ENCODE measurements around the gene TDRD10.

DNA sequence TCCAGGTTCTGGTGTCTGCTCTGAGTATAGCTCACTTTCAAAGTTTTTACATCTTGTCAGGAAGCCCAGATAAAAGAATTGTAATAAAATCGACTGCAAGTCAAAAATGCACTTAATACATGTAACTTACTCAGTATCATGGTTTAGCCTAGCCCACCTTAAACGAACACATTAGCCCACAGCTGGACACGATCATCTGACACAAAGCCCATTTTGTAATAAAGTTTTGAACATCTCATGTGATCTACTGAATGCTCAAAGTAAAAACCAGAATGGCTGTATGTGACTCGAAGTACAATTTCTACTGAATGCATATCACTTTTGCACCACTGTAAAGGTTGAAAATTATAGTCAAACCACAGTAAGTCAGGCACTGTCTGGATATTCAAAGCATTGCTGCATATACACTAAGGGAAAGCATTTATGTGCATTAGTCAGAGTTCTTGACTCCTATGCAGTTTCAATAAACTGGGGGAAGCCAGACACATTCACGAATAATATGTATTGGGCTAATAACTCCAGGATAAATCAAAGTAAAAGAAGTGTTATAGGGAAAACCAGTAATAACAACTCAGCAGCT, 12.2 kb upstream of the TDRD10 start:
- TF ChIP-seq, protein P1, sequence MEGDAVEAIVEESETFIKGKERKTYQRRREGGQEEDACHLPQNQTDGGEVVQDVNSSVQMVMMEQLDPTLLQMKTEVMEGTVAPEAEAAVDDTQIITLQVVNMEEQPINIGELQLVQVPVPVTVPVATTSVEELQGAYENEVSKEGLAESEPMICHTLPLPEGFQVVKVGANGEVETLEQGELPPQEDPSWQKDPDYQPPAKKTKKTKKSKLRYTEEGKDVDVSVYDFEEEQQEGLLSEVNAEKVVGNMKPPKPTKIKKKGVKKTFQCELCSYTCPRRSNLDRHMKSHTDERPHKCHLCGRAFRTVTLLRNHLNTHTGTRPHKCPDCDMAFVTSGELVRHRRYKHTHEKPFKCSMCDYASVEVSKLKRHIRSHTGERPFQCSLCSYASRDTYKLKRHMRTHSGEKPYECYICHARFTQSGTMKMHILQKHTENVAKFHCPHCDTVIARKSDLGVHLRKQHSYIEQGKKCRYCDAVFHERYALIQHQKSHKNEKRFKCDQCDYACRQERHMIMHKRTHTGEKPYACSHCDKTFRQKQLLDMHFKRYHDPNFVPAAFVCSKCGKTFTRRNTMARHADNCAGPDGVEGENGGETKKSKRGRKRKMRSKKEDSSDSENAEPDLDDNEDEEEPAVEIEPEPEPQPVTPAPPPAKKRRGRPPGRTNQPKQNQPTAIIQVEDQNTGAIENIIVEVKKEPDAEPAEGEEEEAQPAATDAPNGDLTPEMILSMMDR (IDR thresholded peaks at IDR 0.05) = no peak
- TF ChIP-seq POLR2A (IDR thresholded peaks at IDR 0.05) = no peak
- TF ChIP-seq EP300 (IDR thresholded peaks at IDR 0.05) = no peak
- TF ChIP-seq POLR2AphosphoS5 (IDR thresholded peaks at IDR 0.05) = no peak
